ENCODE measurements around the gene MAP3K20.

DNA sequence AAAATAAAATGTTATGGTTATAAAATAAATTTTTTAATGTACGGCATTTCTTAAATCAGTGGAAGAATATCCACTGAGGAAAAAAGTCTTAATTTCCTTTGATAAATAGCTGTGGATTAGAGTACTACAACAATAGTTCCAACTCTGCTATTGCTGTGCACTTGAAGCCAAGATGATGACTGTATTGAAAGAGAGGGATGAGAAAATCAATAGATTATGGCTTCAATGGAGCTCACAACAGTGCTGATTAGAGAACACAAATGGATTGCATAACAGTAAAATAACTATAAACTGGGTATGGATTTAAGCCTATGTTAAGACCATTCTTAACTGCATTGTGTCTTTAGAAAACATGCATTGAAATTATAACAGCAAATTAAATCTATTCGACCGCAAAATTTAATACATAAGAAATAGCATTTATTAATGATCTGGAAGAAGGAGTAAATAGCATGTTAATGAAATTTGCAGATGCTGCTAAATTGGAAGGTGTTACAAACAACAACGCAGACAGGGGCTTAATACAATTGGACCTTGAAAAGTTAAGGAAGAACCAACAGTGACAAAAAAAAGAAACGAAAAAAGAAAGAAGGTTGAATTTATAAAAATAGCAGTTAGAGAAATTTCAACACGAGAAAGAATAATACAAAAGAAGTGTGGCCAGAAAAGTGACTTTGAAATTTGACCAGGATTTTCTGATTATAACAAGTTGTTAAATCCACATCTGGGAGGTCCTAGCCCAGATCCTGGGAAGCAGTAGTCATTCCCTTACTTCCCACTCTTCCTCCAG, 8.6 kb upstream of the MAP3K20 start:
- TF ChIP-seq, protein P1, sequence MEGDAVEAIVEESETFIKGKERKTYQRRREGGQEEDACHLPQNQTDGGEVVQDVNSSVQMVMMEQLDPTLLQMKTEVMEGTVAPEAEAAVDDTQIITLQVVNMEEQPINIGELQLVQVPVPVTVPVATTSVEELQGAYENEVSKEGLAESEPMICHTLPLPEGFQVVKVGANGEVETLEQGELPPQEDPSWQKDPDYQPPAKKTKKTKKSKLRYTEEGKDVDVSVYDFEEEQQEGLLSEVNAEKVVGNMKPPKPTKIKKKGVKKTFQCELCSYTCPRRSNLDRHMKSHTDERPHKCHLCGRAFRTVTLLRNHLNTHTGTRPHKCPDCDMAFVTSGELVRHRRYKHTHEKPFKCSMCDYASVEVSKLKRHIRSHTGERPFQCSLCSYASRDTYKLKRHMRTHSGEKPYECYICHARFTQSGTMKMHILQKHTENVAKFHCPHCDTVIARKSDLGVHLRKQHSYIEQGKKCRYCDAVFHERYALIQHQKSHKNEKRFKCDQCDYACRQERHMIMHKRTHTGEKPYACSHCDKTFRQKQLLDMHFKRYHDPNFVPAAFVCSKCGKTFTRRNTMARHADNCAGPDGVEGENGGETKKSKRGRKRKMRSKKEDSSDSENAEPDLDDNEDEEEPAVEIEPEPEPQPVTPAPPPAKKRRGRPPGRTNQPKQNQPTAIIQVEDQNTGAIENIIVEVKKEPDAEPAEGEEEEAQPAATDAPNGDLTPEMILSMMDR (IDR thresholded peaks at IDR 0.05) = no peak
- TF ChIP-seq POLR2A (IDR thresholded peaks at IDR 0.05) = no peak

Measured in thyroid gland (tissue), 4 donors.